ENCODE data around the gene LHFPL2.

GRCh38 chr5:78541086-78541654 is 107.4 kb downstream of the LHFPL2 start:
- TF ChIP-seq, protein P1, sequence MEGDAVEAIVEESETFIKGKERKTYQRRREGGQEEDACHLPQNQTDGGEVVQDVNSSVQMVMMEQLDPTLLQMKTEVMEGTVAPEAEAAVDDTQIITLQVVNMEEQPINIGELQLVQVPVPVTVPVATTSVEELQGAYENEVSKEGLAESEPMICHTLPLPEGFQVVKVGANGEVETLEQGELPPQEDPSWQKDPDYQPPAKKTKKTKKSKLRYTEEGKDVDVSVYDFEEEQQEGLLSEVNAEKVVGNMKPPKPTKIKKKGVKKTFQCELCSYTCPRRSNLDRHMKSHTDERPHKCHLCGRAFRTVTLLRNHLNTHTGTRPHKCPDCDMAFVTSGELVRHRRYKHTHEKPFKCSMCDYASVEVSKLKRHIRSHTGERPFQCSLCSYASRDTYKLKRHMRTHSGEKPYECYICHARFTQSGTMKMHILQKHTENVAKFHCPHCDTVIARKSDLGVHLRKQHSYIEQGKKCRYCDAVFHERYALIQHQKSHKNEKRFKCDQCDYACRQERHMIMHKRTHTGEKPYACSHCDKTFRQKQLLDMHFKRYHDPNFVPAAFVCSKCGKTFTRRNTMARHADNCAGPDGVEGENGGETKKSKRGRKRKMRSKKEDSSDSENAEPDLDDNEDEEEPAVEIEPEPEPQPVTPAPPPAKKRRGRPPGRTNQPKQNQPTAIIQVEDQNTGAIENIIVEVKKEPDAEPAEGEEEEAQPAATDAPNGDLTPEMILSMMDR (conservative IDR thresholded peaks at IDR 0.05; ENCODE audit: low read depth in 2 of 2), result no peak
- TF ChIP-seq EZH2phosphoT487 (IDR thresholded peaks at IDR 0.05; ENCODE audit: unreplicated experiment), result no peak
- no peak for TF ChIP-seq JUNB (IDR thresholded peaks at IDR 0.05; ENCODE audit: unreplicated experiment)
- no peak for TF ChIP-seq POLR2AphosphoS5 (IDR thresholded peaks at IDR 0.05; ENCODE audit: low read depth)
- TF ChIP-seq, protein P2, sequence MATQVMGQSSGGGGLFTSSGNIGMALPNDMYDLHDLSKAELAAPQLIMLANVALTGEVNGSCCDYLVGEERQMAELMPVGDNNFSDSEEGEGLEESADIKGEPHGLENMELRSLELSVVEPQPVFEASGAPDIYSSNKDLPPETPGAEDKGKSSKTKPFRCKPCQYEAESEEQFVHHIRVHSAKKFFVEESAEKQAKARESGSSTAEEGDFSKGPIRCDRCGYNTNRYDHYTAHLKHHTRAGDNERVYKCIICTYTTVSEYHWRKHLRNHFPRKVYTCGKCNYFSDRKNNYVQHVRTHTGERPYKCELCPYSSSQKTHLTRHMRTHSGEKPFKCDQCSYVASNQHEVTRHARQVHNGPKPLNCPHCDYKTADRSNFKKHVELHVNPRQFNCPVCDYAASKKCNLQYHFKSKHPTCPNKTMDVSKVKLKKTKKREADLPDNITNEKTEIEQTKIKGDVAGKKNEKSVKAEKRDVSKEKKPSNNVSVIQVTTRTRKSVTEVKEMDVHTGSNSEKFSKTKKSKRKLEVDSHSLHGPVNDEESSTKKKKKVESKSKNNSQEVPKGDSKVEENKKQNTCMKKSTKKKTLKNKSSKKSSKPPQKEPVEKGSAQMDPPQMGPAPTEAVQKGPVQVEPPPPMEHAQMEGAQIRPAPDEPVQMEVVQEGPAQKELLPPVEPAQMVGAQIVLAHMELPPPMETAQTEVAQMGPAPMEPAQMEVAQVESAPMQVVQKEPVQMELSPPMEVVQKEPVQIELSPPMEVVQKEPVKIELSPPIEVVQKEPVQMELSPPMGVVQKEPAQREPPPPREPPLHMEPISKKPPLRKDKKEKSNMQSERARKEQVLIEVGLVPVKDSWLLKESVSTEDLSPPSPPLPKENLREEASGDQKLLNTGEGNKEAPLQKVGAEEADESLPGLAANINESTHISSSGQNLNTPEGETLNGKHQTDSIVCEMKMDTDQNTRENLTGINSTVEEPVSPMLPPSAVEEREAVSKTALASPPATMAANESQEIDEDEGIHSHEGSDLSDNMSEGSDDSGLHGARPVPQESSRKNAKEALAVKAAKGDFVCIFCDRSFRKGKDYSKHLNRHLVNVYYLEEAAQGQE (IDR thresholded peaks at IDR 0.05; ENCODE audit: unreplicated experiment), result no peak
